Stimulated activated naive CD4-positive, alpha-beta T cell treated with Interleukin-2 at 50 U/mL for 16 hours (primary cell): Measurements from ENCODE around the gene PNPLA2.

Experiments
- DNase-seq: peaks from one replicate; lab custom pipeline; 2025; lab: John Stamatoyannopoulos, UW

Gene PNPLA2

GRCh38 chr11:818396-819128 is at the start of gene PNPLA2:
TSS of gene PNPLA2 (plus strand) at chr11:818914. CDS start at chr11:819719, 805 bp downstream.
- DNase-seq: no peak

GRCh38 chr11:769887-770641 is 48.6 kb upstream of the PNPLA2 start:
- no peak for DNase-seq

- DNase-seq: no peak
Observed at GRCh38 chr11:770642-771616, 47.8 kb upstream of the PNPLA2 start.

GRCh38 chr11:771617-772204 is 47.0 kb upstream of the PNPLA2 start:
- no peak for DNase-seq

GRCh38 chr11:772429-773390 is 46.0 kb upstream of the PNPLA2 start:
- DNase-seq: no peak

- no peak for DNase-seq
Observed at GRCh38 chr11:773425-773824, 45.3 kb upstream of the PNPLA2 start.

- DNase-seq: no peak
Observed at GRCh38 chr11:773830-774229, 44.9 kb upstream of the PNPLA2 start.

GRCh38 chr11:774873-775592 is 43.7 kb upstream of the PNPLA2 start:
- no peak for DNase-seq

GRCh38 chr11:776263-776560 is 42.5 kb upstream of the PNPLA2 start:
- DNase-seq: no peak

GRCh38 chr11:776561-777287 is 42.0 kb upstream of the PNPLA2 start:
- peak; percentile 63 for DNase-seq

- DNase-seq: peak; percentile 89
Observed at GRCh38 chr11:777288-778255, 41.1 kb upstream of the PNPLA2 start, which contains the start of gene GATD1. TSS of gene GATD1 (minus strand) at chr11:777487. CDS start at chr11:777462, 25 bp downstream.

GRCh38 chr11:778976-779954 is 39.4 kb upstream of the PNPLA2 start:
- DNase-seq: no peak

- DNase-seq: no peak
Observed at GRCh38 chr11:779955-780532, 38.7 kb upstream of the PNPLA2 start.

- DNase-seq: no peak
Observed at GRCh38 chr11:782264-783174, 36.2 kb upstream of the PNPLA2 start.

GRCh38 chr11:783581-784015 is 35.1 kb upstream of the PNPLA2 start:
- DNase-seq: peak; percentile 19
